CD14-positive monocyte (primary cell): ENCODE data around the gene SORBS1. TPM values are rescaled to one million over a fixed set of nuclear protein-coding genes. Genes with fewer than 3 reads are reported as not detected.

ENCODE experiments used
- DNase-seq, 3 donors: peaks; one replicate each; pipeline ENCODE4 v3.0.0-alpha.2; 2011 to 2022
- H2AFZ ChIP-seq: 2 replicates; pipeline ENCODE4 v1.6.0; 2012; ENCODE audit warnings: mild to moderate bottlenecking, low read depth, low read length, inconsistent platforms; ENCODE audit not compliant: insufficient read depth, poor library complexity, severe bottlenecking
- H3K27ac ChIP-seq, 2 donors: 1 replicate in 1 of 2; 2 replicates in 1 of 2; pipeline ENCODE4 v1.5.1; 2012 to 2013; ENCODE audit warnings: low read length in 2 of 2, control low read depth in 1 of 2, inconsistent platforms in 1 of 2, low read depth in 1 of 2, mild to moderate bottlenecking in 1 of 2
- H3K27me3 ChIP-seq, 2 donors: one replicate each; pipeline versions ENCODE4 v1.6.0 to v1.6.1; 2011 to 2013; ENCODE audit warnings: low read length in 2 of 2; ENCODE audit not compliant: control insufficient read depth in 2 of 2, insufficient read depth in 2 of 2
- H3K36me3 ChIP-seq, 2 donors: replicated peaks in 1 of 2; 1 replicate in 1 of 2; 2 replicates in 1 of 2; pipeline versions ENCODE4 v1.5.1 to v1.6.1; 2012 to 2013; ENCODE audit warnings: low read length in 2 of 2, control low read depth in 1 of 2, inconsistent platforms in 1 of 2, mild to moderate bottlenecking in 1 of 2; ENCODE audit not compliant: insufficient read depth in 2 of 2, control insufficient read depth in 1 of 2
- H3K4me1 ChIP-seq, 2 donors: 1 replicate in 1 of 2; 2 replicates in 1 of 2; pipeline versions ENCODE4 v1.5.1 to v1.6.1; 2012 to 2013; ENCODE audit warnings: low read length in 2 of 2, control low read depth in 1 of 2, inconsistent platforms in 1 of 2, mild to moderate bottlenecking in 1 of 2, moderate library complexity in 1 of 2; ENCODE audit not compliant: insufficient read depth in 2 of 2, control insufficient read depth in 1 of 2
- H3K4me2 ChIP-seq: replicated peaks from 2 replicates; pipeline ENCODE3; 2012; ENCODE audit warnings: low read length, moderate library complexity, mild to moderate bottlenecking; ENCODE audit not compliant: poor library complexity, severe bottlenecking; ENCODE audit errors: extremely low read depth
- H3K4me3 ChIP-seq, 3 experiments: fragments of 200-600 bp in 1 of 3; sonication (generic) in 1 of 3; replicated peaks in 1 of 3; 1 replicate in 2 of 3; 2 replicates in 1 of 3; pipeline ENCODE4 v1.5.1; 2011 to 2013; ENCODE audit warnings: low read length in 3 of 3, mild to moderate bottlenecking in 3 of 3, control low read depth in 2 of 3, low read depth in 2 of 3, inconsistent platforms in 1 of 3, moderate library complexity in 1 of 3
- H3K79me2 ChIP-seq: 2 replicates; pipeline ENCODE4 v1.6.0; 2012; ENCODE audit warnings: mild to moderate bottlenecking, control low read depth, inconsistent platforms, low read length, moderate library complexity; ENCODE audit not compliant: insufficient read depth
- H3K9ac ChIP-seq: 2 replicates; pipeline ENCODE4 v1.6.0; 2017; ENCODE audit warnings: low read length, mild to moderate bottlenecking; ENCODE audit not compliant: insufficient read depth, poor library complexity, severe bottlenecking
- H3K9me3 ChIP-seq, 2 donors: replicated peaks in 1 of 2; 1 replicate in 1 of 2; 2 replicates in 1 of 2; pipeline versions ENCODE4 v1.5.1 to v1.6.1; 2012 to 2013; ENCODE audit warnings: low read length in 2 of 2, control low read depth in 1 of 2; ENCODE audit not compliant: control insufficient read depth in 1 of 2, insufficient read depth in 1 of 2
- H4K20me1 ChIP-seq: 2 replicates; pipeline ENCODE4 v1.6.0; 2012; ENCODE audit warnings: mild to moderate bottlenecking, low read length, control low read depth, moderate library complexity; ENCODE audit not compliant: insufficient read depth
- H3K27ac Mint-ChIP-seq, 7 donors: one replicate each; pipeline ENCODE4 v1.8.0; 2020; ENCODE audit warnings: mild to moderate bottlenecking in 7 of 7, mixed read lengths in 7 of 7, moderate library complexity in 6 of 7, inconsistent platforms in 2 of 7
- H3K27me3 Mint-ChIP-seq, 3 donors: one replicate each; pipeline ENCODE4 v1.8.0; 2021 to 2022; ENCODE audit warnings: low read depth in 3 of 3, mild to moderate bottlenecking in 3 of 3, mixed read lengths in 3 of 3, moderate library complexity in 3 of 3, inconsistent platforms in 1 of 3
- H3K36me3 Mint-ChIP-seq, 2 donors: one replicate each; pipeline ENCODE4 v1.8.0; 2020; ENCODE audit warnings: mixed read lengths in 2 of 2, inconsistent platforms in 1 of 2, mild to moderate bottlenecking in 1 of 2
- H3K4me1 Mint-ChIP-seq: one replicate; pipeline ENCODE4 v1.8.0; 2020; ENCODE audit warnings: mild to moderate bottlenecking, mixed read lengths
- H3K4me3 Mint-ChIP-seq, 2 donors: one replicate each; pipeline ENCODE4 v1.8.0; 2020; ENCODE audit warnings: mild to moderate bottlenecking in 2 of 2, mixed read lengths in 2 of 2, moderate library complexity in 1 of 2
- H3K9me3 Mint-ChIP-seq, 7 donors: one replicate each; pipeline ENCODE4 v1.8.0; 2020 to 2022; ENCODE audit warnings: mixed read lengths in 7 of 7, mild to moderate bottlenecking in 6 of 7, moderate library complexity in 6 of 7, inconsistent platforms in 2 of 7
- WGBS: methylation state at CpG from one replicate; pipeline ENCODE4 v1.1.5; 2013; ENCODE audit warnings: missing lambda C conversion rate; ENCODE audit not compliant: insufficient coverage; 5-methylcytosine and 5-hydroxymethylcytosine counted together
- intact Hi-C, 2 donors: fragments of 100-400 bp; cut with micrococcal nuclease; formaldehyde crosslinking; loops; one replicate each; pipeline versions ENCODE4 v1.15.0 to v1.15.1; 2023
- polyA plus RNA-seq, 3 donors: library from polyadenylated mRNA; depleted of rRNA in 1 of 3; unstranded in 2 of 3; stranded (reverse) in 1 of 3; fragments of 300-500 nt in 2 of 3; fragments of >200 nt in 1 of 3; fragmentation: Illumina TruSeq in 2 of 3; gene quantifications; 1 replicate in 2 of 3; 2 replicates in 1 of 3; pipeline ENCODE4 v1.2.3, GENCODE V29; 2012 to 2021
- TF ChIP-seq, protein P1 (sequence below): fragments of 200-600 bp; IDR thresholded peaks from one replicate; pipeline ENCODE4 v1.8.0; 2022; ENCODE audit warnings: antibody characterized with exemption, mild to moderate bottlenecking

Gene SORBS1
- polyA plus RNA-seq, 3 donors: 0.08 to 0.15 TPM; not detected in 1

- Mint-ChIP-seq H3K27ac (no peak overlapping the region), H3K27me3 (peaks cover 0 to 2% (median 0%) of the 10 kb centered on the region in 3 donors), H3K36me3 (no peaks in the 10 kb centered on the region), H3K9me3 (no peaks in the 10 kb centered on the region), H3K4me1 (no peaks in the 10 kb centered on the region), H3K4me3 (no peak overlapping the region)
- Histone ChIP-seq H3K9ac (no peak overlapping the region), H4K20me1 (no peaks in the 10 kb centered on the region), H3K27ac (no peak overlapping the region), H3K4me3 (no peak overlapping the region), H3K9me3 (no peaks in the 10 kb centered on the region), H3K36me3 (no peaks in the 10 kb centered on the region), H3K27me3 (no peaks in the 10 kb centered on the region), H3K4me2 (no peak overlapping the region), H3K79me2 (no peaks in the 10 kb centered on the region), H3K4me1 (no peaks in the 10 kb centered on the region), H2AFZ (no peak overlapping the region)
- intact Hi-C loops: no loop called here
- TF ChIP-seq, protein P1, sequence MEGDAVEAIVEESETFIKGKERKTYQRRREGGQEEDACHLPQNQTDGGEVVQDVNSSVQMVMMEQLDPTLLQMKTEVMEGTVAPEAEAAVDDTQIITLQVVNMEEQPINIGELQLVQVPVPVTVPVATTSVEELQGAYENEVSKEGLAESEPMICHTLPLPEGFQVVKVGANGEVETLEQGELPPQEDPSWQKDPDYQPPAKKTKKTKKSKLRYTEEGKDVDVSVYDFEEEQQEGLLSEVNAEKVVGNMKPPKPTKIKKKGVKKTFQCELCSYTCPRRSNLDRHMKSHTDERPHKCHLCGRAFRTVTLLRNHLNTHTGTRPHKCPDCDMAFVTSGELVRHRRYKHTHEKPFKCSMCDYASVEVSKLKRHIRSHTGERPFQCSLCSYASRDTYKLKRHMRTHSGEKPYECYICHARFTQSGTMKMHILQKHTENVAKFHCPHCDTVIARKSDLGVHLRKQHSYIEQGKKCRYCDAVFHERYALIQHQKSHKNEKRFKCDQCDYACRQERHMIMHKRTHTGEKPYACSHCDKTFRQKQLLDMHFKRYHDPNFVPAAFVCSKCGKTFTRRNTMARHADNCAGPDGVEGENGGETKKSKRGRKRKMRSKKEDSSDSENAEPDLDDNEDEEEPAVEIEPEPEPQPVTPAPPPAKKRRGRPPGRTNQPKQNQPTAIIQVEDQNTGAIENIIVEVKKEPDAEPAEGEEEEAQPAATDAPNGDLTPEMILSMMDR: no peak
- DNase-seq: no peak
- 100% methylated on average over 1 of the region's 6 CpGs for WGBS
Measured at GRCh38 chr10:95423164-95424005, 137.8 kb downstream of the SORBS1 start.

- H3K4me2 ChIP-seq: no peak overlapping the region
- no peaks in the 10 kb centered on the region for H3K9me3 ChIP-seq
- no peaks in the 10 kb centered on the region for H3K9me3 Mint-ChIP-seq
- no peak overlapping the region for H3K4me3 ChIP-seq
- no peaks in the 10 kb centered on the region for H3K4me1 Mint-ChIP-seq
- H2AFZ ChIP-seq: no peak overlapping the region
- TF ChIP-seq, protein P1: no peak
- intact Hi-C loops: no loop called here
- no peaks in the 10 kb centered on the region for H3K79me2 ChIP-seq
- H3K27ac Mint-ChIP-seq: no peak overlapping the region
- no peaks in the 10 kb centered on the region for H3K36me3 Mint-ChIP-seq
- 91% methylated on average over 3 of the region's 3 CpGs for WGBS
- no peak overlapping the region for H3K9ac ChIP-seq
- no peaks in the 10 kb centered on the region for H4K20me1 ChIP-seq
- no peak overlapping the region for H3K27ac ChIP-seq
- no peak overlapping the region for H3K4me3 Mint-ChIP-seq
- H3K27me3 Mint-ChIP-seq: peaks cover 0 to 2% (median 0%) of the 10 kb centered on the region in 3 donors
- no peaks in the 10 kb centered on the region for H3K4me1 ChIP-seq
- no peaks in the 10 kb centered on the region for H3K27me3 ChIP-seq
- no peak for DNase-seq
- no peaks in the 10 kb centered on the region for H3K36me3 ChIP-seq
Measured at GRCh38 chr10:95422233-95422632, 138.9 kb downstream of the SORBS1 start.
